ENCODE results near the gene GSK3B. TPM values are rescaled to one million over a fixed set of nuclear protein-coding genes. Genes with fewer than 3 reads are reported as not detected.

GSK3B gene
- total RNA-seq, 1 donor from 2014 or later, result 20.6 TPM

DNA sequence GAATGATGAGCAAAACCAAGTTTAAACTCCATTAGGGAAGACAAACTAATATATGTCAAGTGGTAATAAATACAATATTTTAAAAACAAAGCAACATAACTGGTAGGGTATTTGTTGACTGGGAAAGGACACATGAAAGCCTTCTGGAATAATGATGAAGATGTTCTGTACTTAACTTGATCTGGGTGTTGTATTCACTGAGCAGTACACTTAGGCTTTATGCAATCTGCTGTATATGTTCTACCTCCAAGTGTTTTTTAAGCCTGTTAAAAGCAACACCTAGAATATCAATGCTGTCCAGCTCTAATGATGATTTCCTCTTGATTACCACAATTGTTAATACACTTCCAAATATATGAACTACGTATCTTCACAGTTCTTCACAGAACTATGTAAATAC is 46.6 kb downstream of the GSK3B start:
- peaks cover 6% of the 10 kb centered on the region for H3K9me3 ChIP-seq
- no peak overlapping the region for H3K27ac ChIP-seq
- DNase-seq (ENCODE audit: extremely low spot score in 2 of 2), result no peak
- intact Hi-C loops (cut with DNase I), result no loop called here
- H3K4me3 ChIP-seq, result no peak overlapping the region
- no peaks in the 10 kb centered on the region for H3K36me3 ChIP-seq
- H3K4me1 ChIP-seq, result peaks cover 33% of the 10 kb centered on the region
- TF ChIP-seq POLR2AphosphoS5 (IDR thresholded peaks at IDR 0.05; ENCODE audit: insufficient read depth in 1 of 2, low read depth in 1 of 2), result no peak
- TF ChIP-seq POLR2A (IDR thresholded peaks at IDR 0.05), result no peak
- H3K27me3 ChIP-seq, result no peaks in the 10 kb centered on the region

DNA sequence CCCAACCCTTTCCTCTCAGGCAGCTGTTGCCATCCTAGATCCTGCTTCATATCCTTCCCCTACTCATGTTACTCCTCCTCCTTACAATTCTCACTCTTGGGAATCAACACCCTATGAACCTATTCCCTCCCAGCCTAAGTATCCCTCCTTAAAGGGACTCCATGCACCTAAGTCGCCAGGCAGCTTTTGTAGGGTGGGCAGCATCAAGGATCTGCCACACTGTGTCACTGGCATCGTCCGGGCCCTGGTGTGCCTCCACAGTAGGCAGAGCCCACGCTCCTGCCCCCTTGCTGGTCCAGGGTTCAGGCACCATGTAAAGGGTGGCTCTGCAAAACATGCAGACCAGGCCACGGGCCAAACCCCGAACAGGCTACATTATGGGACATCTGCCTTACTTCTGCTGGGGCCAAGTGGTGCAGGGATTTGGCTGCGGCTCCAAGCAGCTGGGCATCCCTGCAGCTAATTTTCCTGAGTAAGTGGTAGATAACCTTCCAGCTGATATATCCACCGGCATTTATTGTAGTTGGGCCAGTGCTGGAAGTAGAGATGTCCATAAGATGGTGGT is 53.4 kb downstream of the GSK3B start:
- DNase-seq (ENCODE audit: extremely low spot score in 2 of 2), result no peak
- H3K27me3 ChIP-seq, result no peaks in the 10 kb centered on the region
- no peaks in the 10 kb centered on the region for H3K4me1 ChIP-seq
- H3K36me3 ChIP-seq, result peaks cover 0 to 8% of the 10 kb centered on the region in 2 donors
- H3K9me3 ChIP-seq, result peaks cover 21% of the 10 kb centered on the region
- no peak overlapping the region for H3K27ac ChIP-seq
- H3K4me3 ChIP-seq, result no peak overlapping the region
- intact Hi-C loops (cut with DNase I), result no loop called here
- TF ChIP-seq POLR2A (IDR thresholded peaks at IDR 0.05), result no peak
- TF ChIP-seq POLR2AphosphoS5 (IDR thresholded peaks at IDR 0.05; ENCODE audit: insufficient read depth in 1 of 2, low read depth in 1 of 2), result no peak
- TF ChIP-seq, protein P1, sequence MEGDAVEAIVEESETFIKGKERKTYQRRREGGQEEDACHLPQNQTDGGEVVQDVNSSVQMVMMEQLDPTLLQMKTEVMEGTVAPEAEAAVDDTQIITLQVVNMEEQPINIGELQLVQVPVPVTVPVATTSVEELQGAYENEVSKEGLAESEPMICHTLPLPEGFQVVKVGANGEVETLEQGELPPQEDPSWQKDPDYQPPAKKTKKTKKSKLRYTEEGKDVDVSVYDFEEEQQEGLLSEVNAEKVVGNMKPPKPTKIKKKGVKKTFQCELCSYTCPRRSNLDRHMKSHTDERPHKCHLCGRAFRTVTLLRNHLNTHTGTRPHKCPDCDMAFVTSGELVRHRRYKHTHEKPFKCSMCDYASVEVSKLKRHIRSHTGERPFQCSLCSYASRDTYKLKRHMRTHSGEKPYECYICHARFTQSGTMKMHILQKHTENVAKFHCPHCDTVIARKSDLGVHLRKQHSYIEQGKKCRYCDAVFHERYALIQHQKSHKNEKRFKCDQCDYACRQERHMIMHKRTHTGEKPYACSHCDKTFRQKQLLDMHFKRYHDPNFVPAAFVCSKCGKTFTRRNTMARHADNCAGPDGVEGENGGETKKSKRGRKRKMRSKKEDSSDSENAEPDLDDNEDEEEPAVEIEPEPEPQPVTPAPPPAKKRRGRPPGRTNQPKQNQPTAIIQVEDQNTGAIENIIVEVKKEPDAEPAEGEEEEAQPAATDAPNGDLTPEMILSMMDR (IDR thresholded peaks at IDR 0.05), result no peak

DNA sequence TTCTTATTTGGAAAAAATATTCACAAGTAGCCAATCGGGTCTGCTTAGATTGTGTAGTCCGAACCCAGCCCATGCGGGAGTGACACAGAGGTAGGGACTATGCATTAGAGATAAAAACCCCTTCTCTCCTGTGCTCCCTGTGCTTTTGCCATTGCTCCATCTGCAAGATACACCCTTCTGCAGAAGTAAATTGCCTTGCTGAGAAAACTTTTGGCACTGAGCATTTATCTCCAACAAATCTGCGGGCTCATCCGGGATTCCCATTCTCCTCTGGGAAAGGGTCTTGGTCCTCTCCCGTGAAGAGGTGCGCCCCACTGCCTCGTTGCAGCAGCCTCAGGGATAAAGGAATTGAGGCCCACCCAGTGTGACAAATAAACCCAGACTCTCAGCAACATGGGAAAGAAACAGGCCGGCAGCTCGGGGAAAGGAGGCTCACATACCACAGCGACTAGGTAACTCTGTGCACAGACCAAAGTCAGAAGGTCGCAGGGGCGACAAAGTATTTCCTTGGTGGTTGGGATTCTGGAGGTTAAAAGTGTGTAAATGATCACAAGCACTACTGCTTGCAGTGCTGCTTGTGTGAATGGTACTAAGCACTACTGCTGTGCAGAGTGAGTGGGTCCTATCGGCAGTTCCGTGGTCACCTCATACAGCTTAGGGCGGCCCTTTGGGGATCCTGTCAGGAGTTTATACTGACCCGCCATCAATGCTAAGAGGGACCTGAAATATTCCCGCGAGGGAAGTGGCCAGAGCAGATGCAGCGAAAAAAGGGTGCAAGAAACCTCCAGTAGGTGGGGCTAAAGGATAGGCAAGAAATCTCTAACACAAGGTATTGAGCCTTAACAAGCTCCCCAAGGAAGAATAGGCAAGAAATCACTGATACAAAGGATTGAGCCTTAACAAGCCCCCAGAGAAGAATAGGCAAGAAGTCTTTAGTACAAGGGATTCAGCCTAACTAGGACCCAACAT is 54.3 kb downstream of the GSK3B start:
- H3K4me1 ChIP-seq, result no peaks in the 10 kb centered on the region
- no peak for TF ChIP-seq POLR2A (IDR thresholded peaks at IDR 0.05)
- no peak for TF ChIP-seq POLR2AphosphoS5 (IDR thresholded peaks at IDR 0.05; ENCODE audit: insufficient read depth in 1 of 2, low read depth in 1 of 2)
- TF ChIP-seq, protein P1 (IDR thresholded peaks at IDR 0.05), result no peak
- intact Hi-C loops (cut with DNase I), result no loop called here

DNA sequence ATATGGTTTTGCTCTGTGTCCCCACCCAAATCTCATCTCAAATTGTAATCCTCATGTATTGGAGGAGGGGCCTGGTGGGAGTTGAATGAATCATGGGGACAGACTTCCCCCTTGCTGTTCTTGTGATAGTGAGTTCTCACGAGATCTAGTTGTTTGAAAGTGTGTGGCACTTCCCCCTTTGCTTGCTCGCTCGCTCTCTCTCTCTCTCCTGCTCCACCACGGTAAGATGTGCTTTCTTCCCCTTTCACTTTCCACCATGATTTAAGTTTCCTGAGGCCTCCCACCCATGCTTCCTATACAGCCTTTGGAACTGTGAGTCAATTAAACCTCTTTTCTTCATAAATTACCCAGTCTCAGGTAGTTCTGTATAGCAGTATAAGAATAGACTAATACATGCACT is 60.7 kb downstream of the GSK3B start:
- Histone ChIP-seq H3K4me3 (no peak overlapping the region), H3K4me1 (peaks cover 17% of the 10 kb centered on the region), H3K27me3 (no peaks in the 10 kb centered on the region), H3K36me3 (no peaks in the 10 kb centered on the region), H3K9me3 (no peaks in the 10 kb centered on the region), H3K27ac (no peak overlapping the region)
- TF ChIP-seq POLR2AphosphoS5 (IDR thresholded peaks at IDR 0.05; ENCODE audit: insufficient read depth in 1 of 2, low read depth in 1 of 2) (no peak), POLR2A (IDR thresholded peaks at IDR 0.05) (no peak)
- TF ChIP-seq, protein P1 (IDR thresholded peaks at IDR 0.05), result no peak
- DNase-seq (ENCODE audit: extremely low spot score in 2 of 2), result no peak
- intact Hi-C loops (cut with DNase I), result no loop called here

More for the DNA sequence above, 54.3 kb downstream of the GSK3B start:
- no peaks in the 10 kb centered on the region for H3K27me3 ChIP-seq
- DNase-seq (ENCODE audit: extremely low spot score in 2 of 2), result no peak
- H3K36me3 ChIP-seq, result peaks cover 0 to 8% of the 10 kb centered on the region in 2 donors
- H3K9me3 ChIP-seq, result peaks cover 15% of the 10 kb centered on the region
- no peak overlapping the region for H3K4me3 ChIP-seq
- no peak overlapping the region for H3K27ac ChIP-seq

DNA sequence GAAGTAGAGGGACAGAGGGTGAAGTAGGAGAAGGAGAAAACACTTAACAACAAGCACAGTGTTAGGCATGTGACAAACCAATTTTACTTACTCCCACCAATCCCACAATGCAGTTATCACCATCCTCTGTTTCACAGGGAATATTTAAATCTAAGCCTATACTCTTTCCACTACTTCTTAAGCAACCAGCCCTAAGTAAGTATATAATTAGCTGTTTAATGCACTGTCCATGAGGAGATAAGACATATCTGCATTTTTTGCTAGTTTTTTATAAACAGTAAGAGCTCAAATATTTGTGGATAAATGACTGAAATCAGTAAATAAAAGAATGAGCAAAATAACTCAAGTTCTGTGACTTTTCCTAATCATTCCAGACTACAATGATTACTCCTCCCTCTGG is 62.7 kb downstream of the GSK3B start:
- H3K9me3 ChIP-seq, result no peaks in the 10 kb centered on the region
- no peaks in the 10 kb centered on the region for H3K27me3 ChIP-seq
- no peak overlapping the region for H3K4me3 ChIP-seq
- no peaks in the 10 kb centered on the region for H3K36me3 ChIP-seq
- intact Hi-C loops (cut with DNase I), result no loop called here
- peaks cover 28% of the 10 kb centered on the region for H3K4me1 ChIP-seq
- H3K27ac ChIP-seq, result no peak overlapping the region
- no peak for DNase-seq (ENCODE audit: extremely low spot score in 2 of 2)
- TF ChIP-seq, protein P1 (IDR thresholded peaks at IDR 0.05), result no peak
- no peak for TF ChIP-seq POLR2AphosphoS5 (IDR thresholded peaks at IDR 0.05; ENCODE audit: insufficient read depth in 1 of 2, low read depth in 1 of 2)
- no peak for TF ChIP-seq POLR2A (IDR thresholded peaks at IDR 0.05)

Data from vagina (tissue), 2 donors.